Measurements from ENCODE around the gene ANXA4. TPM values are rescaled to one million over a fixed set of nuclear protein-coding genes. Genes with fewer than 3 reads are reported as not detected.
"Not testable (repeated sequence)": the region's sequence is repeated elsewhere in the genome, so short reads cannot be mapped to it uniquely, and the experiment has no call there.

ANXA4 gene
- total RNA-seq, 1 donor from 2014 or later, result 15.0 TPM

GRCh38 chr2:69753659-69754363 is 11.9 kb downstream of the ANXA4 start:
- Histone ChIP-seq H3K36me3 (ENCODE audit: control insufficient read depth, insufficient read depth, low read length) (peaks cover 3% of the 10 kb centered on the region), H3K4me3 (ENCODE audit: low read depth, low read length) (no peak overlapping the region), H3K27me3 (ENCODE audit: control insufficient read depth, insufficient read depth, low read length) (no peaks in the 10 kb centered on the region)
- TF ChIP-seq CTCF (IDR thresholded peaks at IDR 0.05; ENCODE audit: insufficient read depth, low read length, severe bottlenecking), result no peak
- DNase-seq (ENCODE audit: low read depth) (no peak), FAIRE-seq (no peak)

GRCh38 chr2:69754633-69755032 is 12.7 kb downstream of the ANXA4 start:
- no peak overlapping the region for H3K4me3 ChIP-seq (ENCODE audit: low read depth, low read length)
- FAIRE-seq, result no peak

GRCh38 chr2:69755862-69756467 is 14.0 kb downstream of the ANXA4 start:
- no peak for TF ChIP-seq CTCF (IDR thresholded peaks at IDR 0.05; ENCODE audit: insufficient read depth, low read length, severe bottlenecking)
- FAIRE-seq, result no peak

More at GRCh38 chr2:69754633-69755032, 12.7 kb downstream of the ANXA4 start:
- DNase-seq (ENCODE audit: low read depth), result no peak
- Histone ChIP-seq H3K36me3 (ENCODE audit: control insufficient read depth, insufficient read depth, low read length) (peaks cover 3% of the 10 kb centered on the region), H3K27me3 (ENCODE audit: control insufficient read depth, insufficient read depth, low read length) (no peaks in the 10 kb centered on the region)
- TF ChIP-seq CTCF (IDR thresholded peaks at IDR 0.05; ENCODE audit: insufficient read depth, low read length, severe bottlenecking), result no peak

GRCh38 chr2:69762025-69762424 is 20.1 kb downstream of the ANXA4 start:
- no peak for FAIRE-seq
- Histone ChIP-seq H3K36me3 (ENCODE audit: control insufficient read depth, insufficient read depth, low read length) (peaks cover 5% of the 10 kb centered on the region), H3K4me3 (ENCODE audit: low read depth, low read length) (no peak overlapping the region), H3K27me3 (ENCODE audit: control insufficient read depth, insufficient read depth, low read length) (no peaks in the 10 kb centered on the region)
- TF ChIP-seq CTCF (IDR thresholded peaks at IDR 0.05; ENCODE audit: insufficient read depth, low read length, severe bottlenecking), result no peak
- no peak for DNase-seq (ENCODE audit: low read depth)

More at GRCh38 chr2:69755862-69756467, 14.0 kb downstream of the ANXA4 start:
- peaks cover 2% of the 10 kb centered on the region for H3K36me3 ChIP-seq (ENCODE audit: control insufficient read depth, insufficient read depth, low read length)
- H3K27me3 ChIP-seq (ENCODE audit: control insufficient read depth, insufficient read depth, low read length), result no peaks in the 10 kb centered on the region
- DNase-seq (ENCODE audit: low read depth), result peak; percentile 92
- H3K4me3 ChIP-seq (ENCODE audit: low read depth, low read length), result no peak overlapping the region

GRCh38 chr2:69762513-69763494 is 20.9 kb downstream of the ANXA4 start:
- FAIRE-seq (no peak), DNase-seq (ENCODE audit: low read depth) (no peak)
- Histone ChIP-seq H3K4me3 (ENCODE audit: low read depth, low read length) (no peak overlapping the region), H3K36me3 (ENCODE audit: control insufficient read depth, insufficient read depth, low read length) (peaks cover 5% of the 10 kb centered on the region), H3K27me3 (ENCODE audit: control insufficient read depth, insufficient read depth, low read length) (no peaks in the 10 kb centered on the region)
- TF ChIP-seq CTCF (IDR thresholded peaks at IDR 0.05; ENCODE audit: insufficient read depth, low read length, severe bottlenecking), result no peak

- not testable (repeated sequence) for H3K4me3 ChIP-seq (ENCODE audit: low read depth, low read length); DNase-seq (ENCODE audit: low read depth); FAIRE-seq; H3K27me3 ChIP-seq (ENCODE audit: control insufficient read depth, insufficient read depth, low read length); H3K36me3 ChIP-seq (ENCODE audit: control insufficient read depth, insufficient read depth, low read length)
Observed at GRCh38 chr2:69763831-69764230, 21.9 kb downstream of the ANXA4 start.
